Hair follicle dermal papilla cell (primary cell): Measurements from ENCODE around the gene NSUN2. TPM values are rescaled to one million over a fixed set of nuclear protein-coding genes. Genes with fewer than 3 reads are reported as not detected.

ENCODE experiments used
- total RNA-seq: library from RNA; depleted of rRNA; stranded (reverse); fragments of >200 nt; gene quantifications from 2 replicates; pipeline ENCODE4 v1.2.3, GENCODE V29; 2012

Gene NSUN2
- total RNA-seq = 42.3 and 45.8 TPM in 2 replicates

GRCh38 chr5:6632888-6633468 is at the start of gene NSUN2, which contains the start of gene SRD5A1:
Gene NSUN2, minus strand, starts transcription at chr5:6633044. Its CDS starts 65 bp downstream, at chr5:6632979.
Gene SRD5A1, plus strand, starts transcription at chr5:6633440. Its CDS starts 137 bp downstream, at chr5:6633577.

Other genes starting within 250 kb of the NSUN2 start
- gene UBE2QL1, start 184.2 kb downstream of the NSUN2 start, total RNA-seq = under 0.01 and 0.12 TPM in 2 replicates
- 6.5 and 17.5 TPM in 2 replicates for gene SRD5A1, start 396 bp upstream of the NSUN2 start, total RNA-seq
- gene TENT4A, start 80.4 kb upstream of the NSUN2 start, total RNA-seq = 15.7 and 20.4 TPM in 2 replicates